ENCODE measurements around the gene TAP2.
"Not testable (repeated sequence)": the region's sequence is repeated elsewhere in the genome, so short reads cannot be mapped to it uniquely, and the experiment has no call there.

Gene TAP2

GRCh38 chr6:32838114-32838958 is at the start of gene TAP2:
Gene TAP2 (minus strand): TSS chr6:32838739. CDS start chr6:32838233, 506 bp downstream.
- peak; percentile 97 to 98 for DNase-seq (ENCODE audit: low read depth in 2 of 2)

GRCh38 chr6:32887616-32888015 is 49.1 kb upstream of the TAP2 start:
- no peak for DNase-seq (ENCODE audit: low read depth in 2 of 2)

- no peak for DNase-seq (ENCODE audit: low read depth in 2 of 2)
Measured at GRCh38 chr6:32886681-32887383, 48.3 kb upstream of the TAP2 start.

DNA sequence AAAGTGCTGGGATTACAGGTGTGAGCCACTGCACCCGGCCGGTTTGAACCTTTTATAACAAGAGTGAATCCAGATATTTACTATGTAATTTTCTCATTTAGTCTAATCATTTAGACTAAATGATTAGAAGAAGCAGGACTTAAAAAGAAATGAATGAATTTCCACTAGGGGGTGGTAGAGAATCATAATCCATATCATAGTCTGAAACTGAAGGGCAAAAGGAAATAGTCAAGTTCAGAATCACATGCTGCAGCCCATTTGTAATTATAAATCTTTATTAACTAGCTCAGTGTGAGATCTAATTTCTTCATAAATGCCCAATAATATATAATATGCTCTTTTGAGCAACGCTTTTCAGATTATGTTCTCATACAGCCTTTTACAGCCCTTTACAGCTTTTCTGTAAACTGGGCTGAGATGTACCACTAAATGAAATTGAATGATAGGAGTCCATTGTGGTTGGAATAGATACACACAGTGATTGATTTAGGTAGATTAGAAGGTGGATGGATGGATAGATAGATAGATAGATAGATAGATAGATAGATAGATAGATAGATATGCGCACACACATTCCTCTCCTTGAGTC is 47.3 kb upstream of the TAP2 start:
- no peak for DNase-seq (ENCODE audit: low read depth in 2 of 2)

GRCh38 chr6:32883789-32884188 is 45.2 kb upstream of the TAP2 start:
- no peak for DNase-seq (ENCODE audit: low read depth in 2 of 2)

GRCh38 chr6:32882879-32883250 is 44.3 kb upstream of the TAP2 start:
- no peak for DNase-seq (ENCODE audit: low read depth in 2 of 2)

GRCh38 chr6:32880962-32881361 is 42.4 kb upstream of the TAP2 start:
- DNase-seq (ENCODE audit: low read depth in 2 of 2), result not testable (repeated sequence)

DNA sequence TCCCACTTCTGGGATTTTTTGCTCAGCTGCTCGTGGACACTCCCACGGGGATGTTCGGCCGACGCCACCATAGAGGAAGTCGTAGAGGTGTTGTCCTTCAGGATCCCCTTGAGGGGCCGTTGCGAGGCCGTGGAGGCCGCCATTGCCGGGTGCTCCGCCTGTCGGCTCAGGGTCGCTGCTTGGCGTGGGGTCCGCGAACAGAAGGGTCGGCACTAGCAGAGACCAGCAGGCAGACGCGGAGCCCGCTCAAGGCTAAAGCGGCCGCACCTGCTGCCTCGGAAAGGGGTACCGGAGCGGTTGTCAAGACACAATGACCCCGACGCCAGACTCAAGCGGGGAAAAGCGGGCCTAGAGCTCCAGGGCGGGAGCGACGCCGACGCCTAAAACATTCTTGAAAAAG is 41.2 kb upstream of the TAP2 start:
- no peak for DNase-seq (ENCODE audit: low read depth in 2 of 2)

DNA sequence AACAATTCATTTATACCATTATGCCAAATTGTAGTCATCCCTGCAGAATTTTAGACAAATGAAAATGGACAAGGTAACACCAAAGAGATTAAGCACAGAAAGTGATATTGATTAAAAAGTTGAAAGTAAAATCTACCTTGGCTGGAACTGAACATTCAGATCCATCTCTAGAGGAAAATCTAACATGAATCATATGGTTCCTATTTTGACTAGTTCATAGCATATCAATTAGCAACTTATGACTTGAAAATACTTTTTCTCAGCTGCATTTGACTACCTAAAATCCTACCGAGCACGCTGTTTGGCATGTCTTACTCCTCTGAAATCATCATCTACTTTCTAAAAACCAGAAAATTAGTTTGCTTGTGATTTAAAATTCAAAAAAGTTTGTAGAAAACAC is 38.1 kb upstream of the TAP2 start:
- no peak for DNase-seq (ENCODE audit: low read depth in 2 of 2)

- not testable (repeated sequence) for DNase-seq (ENCODE audit: low read depth in 2 of 2)
Measured at GRCh38 chr6:32873947-32874346, 35.4 kb upstream of the TAP2 start.

- DNase-seq (ENCODE audit: low read depth in 2 of 2), result peak; percentile 70 to 77
Measured at GRCh38 chr6:32868257-32868788, 29.8 kb upstream of the TAP2 start.

DNA sequence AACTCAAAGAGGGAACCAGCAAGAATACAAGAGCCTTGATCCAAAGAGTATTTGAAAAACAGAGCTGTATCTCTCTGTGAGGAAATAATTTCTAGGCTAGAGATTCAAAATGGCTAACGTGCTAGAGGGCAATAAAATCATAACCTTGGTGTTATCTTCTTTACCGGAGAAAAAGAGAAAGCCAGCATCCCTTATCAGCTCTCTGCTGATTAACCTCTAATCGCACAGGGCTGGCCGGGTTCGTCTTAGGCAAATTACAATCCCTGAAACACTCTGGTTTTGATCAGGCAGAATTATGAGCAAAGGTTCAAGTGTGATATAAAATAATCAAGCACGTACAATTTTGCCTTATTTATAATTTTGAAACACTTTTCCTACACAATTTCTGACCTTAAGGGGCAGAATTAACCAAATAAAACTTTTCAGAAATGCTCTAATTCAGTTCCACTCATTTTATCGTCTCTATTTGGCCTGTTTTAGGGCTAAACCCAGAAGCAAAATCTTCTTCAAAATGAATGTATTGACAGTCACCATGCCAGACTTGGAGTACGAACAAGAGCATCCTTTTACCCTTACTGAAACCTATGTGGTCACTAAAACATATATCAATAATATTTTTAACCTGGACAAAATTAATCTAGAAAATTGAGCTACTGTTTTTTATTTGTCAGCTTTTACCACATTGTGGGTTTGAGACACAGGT is 29.2 kb upstream of the TAP2 start:
- no peak for DNase-seq (ENCODE audit: low read depth in 2 of 2)

DNA sequence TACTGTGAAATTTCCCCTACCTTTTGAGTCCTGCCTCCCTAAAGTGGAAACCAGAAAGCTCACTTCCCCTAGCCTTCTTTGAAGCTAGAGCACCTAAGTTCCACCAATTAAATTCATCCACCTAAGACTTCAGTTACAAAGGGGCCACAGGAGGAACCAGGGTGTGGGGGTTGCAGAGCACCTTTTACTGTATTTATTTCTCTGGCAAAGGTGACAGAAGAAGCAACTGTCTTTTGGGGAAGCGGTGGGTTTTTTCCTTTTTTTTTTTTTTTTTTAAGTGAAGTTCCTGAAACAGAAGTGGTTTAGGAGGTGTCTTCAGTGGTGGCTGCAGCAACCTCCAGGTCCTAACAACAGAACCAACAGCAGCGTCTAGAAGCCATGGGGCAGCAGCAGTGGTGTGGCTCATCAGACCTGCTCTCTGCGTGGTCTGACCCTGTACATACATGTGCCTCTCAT is 28.5 kb upstream of the TAP2 start:
- DNase-seq (ENCODE audit: low read depth in 2 of 2), result no peak

GRCh38 chr6:32865724-32866443 is 27.3 kb upstream of the TAP2 start:
- DNase-seq (ENCODE audit: low read depth in 2 of 2), result no peak

GRCh38 chr6:32862725-32863124 is 24.2 kb upstream of the TAP2 start:
- no peak for DNase-seq (ENCODE audit: low read depth in 2 of 2)

- no peak for DNase-seq (ENCODE audit: low read depth in 2 of 2)
Measured at GRCh38 chr6:32860674-32861073, 22.1 kb upstream of the TAP2 start.

DNA sequence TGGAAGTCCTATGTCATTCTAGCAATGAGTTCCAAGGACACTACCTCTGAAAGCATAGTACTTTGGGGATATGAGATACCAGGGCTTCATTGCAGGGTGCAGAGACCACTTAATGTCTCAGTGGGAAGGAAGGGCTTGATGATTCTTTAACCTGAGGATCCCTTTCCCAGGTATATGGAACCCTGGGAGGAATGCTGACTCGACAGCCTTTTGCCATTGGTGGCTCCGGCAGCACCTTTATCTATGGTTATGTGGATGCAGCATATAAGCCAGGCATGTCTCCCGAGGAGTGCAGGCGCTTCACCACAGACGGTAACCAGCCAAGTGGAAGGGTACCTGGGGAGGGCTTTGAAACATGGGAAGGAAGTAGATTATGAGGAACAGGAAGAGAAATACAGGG is 19.7 kb upstream of the TAP2 start:
- DNase-seq (ENCODE audit: low read depth in 2 of 2), result no peak

DNA sequence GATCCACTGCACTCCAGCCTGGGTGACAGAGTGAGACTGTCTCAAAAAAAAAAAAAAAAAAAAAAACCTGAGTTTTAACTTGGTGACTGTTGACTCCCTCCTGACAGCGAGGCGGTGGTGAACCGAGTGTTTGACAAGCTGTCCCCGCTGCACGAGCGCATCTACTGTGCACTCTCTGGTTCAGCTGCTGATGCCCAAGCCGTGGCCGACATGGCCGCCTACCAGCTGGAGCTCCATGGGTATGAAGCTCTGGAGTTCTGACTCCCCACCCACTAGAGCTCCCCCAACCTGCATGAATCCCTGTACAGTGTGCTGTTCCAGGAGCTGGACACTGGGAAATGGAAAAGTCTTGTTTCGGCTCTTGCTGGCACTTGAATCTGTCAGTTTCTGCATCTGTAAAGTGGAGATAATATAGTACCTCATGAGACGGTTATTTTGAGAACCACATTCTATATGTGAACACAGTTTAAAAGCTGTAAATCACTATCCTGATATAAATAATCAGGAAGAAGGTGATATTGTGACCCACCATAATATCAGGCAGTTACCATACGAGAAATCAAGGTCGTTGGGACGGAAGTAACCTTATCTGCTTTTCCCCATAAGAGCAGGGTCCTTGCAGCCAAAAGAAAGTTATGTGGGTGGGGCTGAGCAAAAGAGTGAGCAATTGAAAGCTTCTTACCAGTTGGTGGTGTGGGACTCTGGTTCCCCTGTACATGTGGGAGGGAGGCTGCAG is 18.8 kb upstream of the TAP2 start:
- DNase-seq (ENCODE audit: low read depth in 2 of 2), result no peak

- DNase-seq (ENCODE audit: low read depth in 2 of 2), result no peak
Measured at GRCh38 chr6:32855467-32856174, 17.1 kb upstream of the TAP2 start.
